Vagina (tissue), 2 donors: ENCODE data around the gene RAB4B.

Experiments
- CTCF ChIP-seq, 3 experiments: fragments of 450-650 bp in 2 of 3; fragments of 200-600 bp in 1 of 3; sonication (generic) in 1 of 3; IDR thresholded peaks; one replicate each; pipeline ENCODE4 v1.5.1; 2017 to 2019; ENCODE audit warnings: antibody characterized with exemption in 3 of 3, mild to moderate bottlenecking in 2 of 3, moderate library complexity in 2 of 3
- POLR2A ChIP-seq, 2 donors: fragments of 450-650 bp; IDR thresholded peaks; one replicate each; pipeline ENCODE4 v1.6.1; 2017; ENCODE audit warnings: antibody characterized with exemption in 2 of 2, mild to moderate bottlenecking in 2 of 2, moderate library complexity in 2 of 2

- no peak for TF ChIP-seq CTCF (IDR thresholded peaks at IDR 0.05)
- no peak for TF ChIP-seq POLR2A (IDR thresholded peaks at IDR 0.05)
These were observed 36.3 kb upstream of the RAB4B start for GRCh38 chr19:40741527-40742390.
